Endothelial cell (in vitro differentiated cells): ENCODE measurements around the gene KIAA0930. TPM values are rescaled to one million over a fixed set of nuclear protein-coding genes. Genes with fewer than 3 reads are reported as not detected.

Experiments used
- DNase-seq: peaks from one replicate; pipeline ENCODE4 v3.0.0; 2021; ENCODE audit warnings: low spot score
- H3K27ac Mint-ChIP-seq: one replicate; pipeline ENCODE4 v1.8.0; 2021; ENCODE audit warnings: mixed read lengths, inconsistent platforms; ENCODE audit not compliant: unreplicated experiment
- H3K27me3 Mint-ChIP-seq: one replicate; pipeline ENCODE4 v1.8.0; 2021; ENCODE audit warnings: mild to moderate bottlenecking, moderate library complexity, mixed read lengths, inconsistent platforms; ENCODE audit not compliant: unreplicated experiment
- H3K36me3 Mint-ChIP-seq: one replicate; pipeline ENCODE4 v1.8.0; 2021; ENCODE audit warnings: mild to moderate bottlenecking, low read depth, mixed read lengths, inconsistent platforms; ENCODE audit not compliant: unreplicated experiment
- H3K4me1 Mint-ChIP-seq: one replicate; pipeline ENCODE4 v1.8.0; 2021; ENCODE audit warnings: mild to moderate bottlenecking, mixed read lengths, inconsistent platforms; ENCODE audit not compliant: unreplicated experiment
- H3K4me3 Mint-ChIP-seq: one replicate; pipeline ENCODE4 v1.8.0; 2021; ENCODE audit warnings: mild to moderate bottlenecking, mixed read lengths, inconsistent platforms; ENCODE audit not compliant: unreplicated experiment
- H3K9me3 Mint-ChIP-seq: one replicate; pipeline ENCODE4 v1.8.0; 2021; ENCODE audit warnings: mixed read lengths, inconsistent platforms; ENCODE audit not compliant: unreplicated experiment
- microRNA-seq: library from miRNA; unstranded; fragments of <30 nt; microRNA quantifications from one replicate; pipeline ENCODE4, GENCODE V29; 2020; ENCODE audit not compliant: unreplicated experiment
- total RNA-seq: library from RNA; stranded (reverse); fragmentation: NEBNext Ultra II Directional; extraction: Animal tissue kit (Norgen Biotek cat#: 25700); gene quantifications from one replicate; pipeline ENCODE4 v1.2.1, GENCODE V29; 2021; ENCODE audit not compliant: unreplicated experiment
- TF ChIP-seq, protein P1 (sequence below): fragments of 200-600 bp; sonication (generic); IDR thresholded peaks from one replicate; pipeline ENCODE4 v1.5.0; 2021; ENCODE audit warnings: antibody characterized with exemption; ENCODE audit not compliant: unreplicated experiment

Gene KIAA0930
- total RNA-seq, 1 donor from 2014 or later: 18.7 TPM

DNA sequence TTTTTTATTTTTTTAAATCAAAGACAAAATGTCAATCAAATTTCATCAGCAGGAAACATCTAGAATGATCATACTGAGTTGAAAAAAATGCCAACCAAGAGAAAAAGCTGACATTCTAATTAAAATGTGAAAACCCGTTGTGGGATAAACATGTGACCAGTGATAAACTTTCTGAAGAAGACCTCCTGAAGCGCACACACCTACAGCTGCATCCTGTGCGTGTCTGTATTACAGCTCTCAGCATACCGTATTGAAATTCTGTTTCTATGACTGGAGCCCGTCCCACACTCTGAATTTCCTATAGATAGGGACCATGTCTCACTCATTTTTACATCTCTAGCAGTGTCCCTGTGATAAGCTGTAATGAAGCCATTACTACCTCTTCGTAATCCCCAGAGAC lies 89.2 kb downstream of the KIAA0930 start:
- no peaks in the 10 kb centered on the region for H3K4me1 Mint-ChIP-seq
- H3K4me3 Mint-ChIP-seq: no peak overlapping the region
- no peaks in the 10 kb centered on the region for H3K27me3 Mint-ChIP-seq
- H3K27ac Mint-ChIP-seq: no peak overlapping the region
- H3K36me3 Mint-ChIP-seq: peaks cover 3% of the 10 kb centered on the region
- no peaks in the 10 kb centered on the region for H3K9me3 Mint-ChIP-seq
- no peak for DNase-seq
- TF ChIP-seq, protein P1, sequence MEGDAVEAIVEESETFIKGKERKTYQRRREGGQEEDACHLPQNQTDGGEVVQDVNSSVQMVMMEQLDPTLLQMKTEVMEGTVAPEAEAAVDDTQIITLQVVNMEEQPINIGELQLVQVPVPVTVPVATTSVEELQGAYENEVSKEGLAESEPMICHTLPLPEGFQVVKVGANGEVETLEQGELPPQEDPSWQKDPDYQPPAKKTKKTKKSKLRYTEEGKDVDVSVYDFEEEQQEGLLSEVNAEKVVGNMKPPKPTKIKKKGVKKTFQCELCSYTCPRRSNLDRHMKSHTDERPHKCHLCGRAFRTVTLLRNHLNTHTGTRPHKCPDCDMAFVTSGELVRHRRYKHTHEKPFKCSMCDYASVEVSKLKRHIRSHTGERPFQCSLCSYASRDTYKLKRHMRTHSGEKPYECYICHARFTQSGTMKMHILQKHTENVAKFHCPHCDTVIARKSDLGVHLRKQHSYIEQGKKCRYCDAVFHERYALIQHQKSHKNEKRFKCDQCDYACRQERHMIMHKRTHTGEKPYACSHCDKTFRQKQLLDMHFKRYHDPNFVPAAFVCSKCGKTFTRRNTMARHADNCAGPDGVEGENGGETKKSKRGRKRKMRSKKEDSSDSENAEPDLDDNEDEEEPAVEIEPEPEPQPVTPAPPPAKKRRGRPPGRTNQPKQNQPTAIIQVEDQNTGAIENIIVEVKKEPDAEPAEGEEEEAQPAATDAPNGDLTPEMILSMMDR: no peak

DNA sequence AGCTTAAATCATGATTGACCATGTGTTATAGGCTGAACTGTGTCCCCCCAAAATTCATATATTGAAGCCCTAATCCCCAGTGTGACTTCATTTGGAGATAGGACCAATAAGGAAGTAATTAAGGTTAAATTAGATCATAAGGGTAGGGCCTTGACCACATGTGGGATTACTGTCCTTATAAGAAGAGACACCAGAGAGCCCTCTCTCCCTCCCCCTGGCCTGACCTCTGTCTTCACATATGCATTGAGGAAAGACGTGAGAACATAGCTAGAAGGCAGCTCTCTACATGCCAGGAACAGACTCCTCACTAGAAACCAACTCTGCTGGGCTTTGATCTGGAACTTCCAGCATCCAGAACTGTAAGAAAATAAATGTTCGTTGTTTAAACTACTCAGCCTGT lies 90.6 kb downstream of the KIAA0930 start:
- TF ChIP-seq, protein P1: no peak
- no peak overlapping the region for H3K4me3 Mint-ChIP-seq
- no peaks in the 10 kb centered on the region for H3K9me3 Mint-ChIP-seq
- H3K4me1 Mint-ChIP-seq: no peaks in the 10 kb centered on the region
- no peak overlapping the region for H3K27ac Mint-ChIP-seq
- DNase-seq: no peak
- H3K36me3 Mint-ChIP-seq: peaks cover 3% of the 10 kb centered on the region
- no peaks in the 10 kb centered on the region for H3K27me3 Mint-ChIP-seq

DNA sequence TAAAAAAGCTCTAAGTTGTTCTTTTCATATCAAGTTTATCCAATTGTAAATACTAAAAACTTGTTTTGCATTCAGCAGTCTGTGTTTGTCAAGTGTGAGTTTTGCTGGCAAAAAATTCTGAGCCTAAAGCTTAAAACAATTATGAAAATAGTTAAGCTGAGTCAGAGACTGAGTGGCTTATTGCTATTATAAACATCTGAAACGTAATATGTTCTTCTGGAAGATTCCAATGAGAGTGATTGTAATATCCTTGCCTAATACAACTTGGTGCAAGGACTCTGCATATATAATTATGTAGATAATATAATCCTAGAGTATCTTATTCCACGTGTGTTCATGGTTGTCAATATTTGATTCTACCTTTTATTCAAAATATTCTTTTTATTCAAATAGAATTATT lies 91.0 kb downstream of the KIAA0930 start:
- Mint-ChIP-seq H3K27me3 (no peaks in the 10 kb centered on the region), H3K36me3 (peaks cover 3% of the 10 kb centered on the region), H3K4me3 (no peak overlapping the region), H3K27ac (no peak overlapping the region), H3K4me1 (no peaks in the 10 kb centered on the region), H3K9me3 (no peaks in the 10 kb centered on the region)
- DNase-seq: no peak
- TF ChIP-seq, protein P1: no peak

DNA sequence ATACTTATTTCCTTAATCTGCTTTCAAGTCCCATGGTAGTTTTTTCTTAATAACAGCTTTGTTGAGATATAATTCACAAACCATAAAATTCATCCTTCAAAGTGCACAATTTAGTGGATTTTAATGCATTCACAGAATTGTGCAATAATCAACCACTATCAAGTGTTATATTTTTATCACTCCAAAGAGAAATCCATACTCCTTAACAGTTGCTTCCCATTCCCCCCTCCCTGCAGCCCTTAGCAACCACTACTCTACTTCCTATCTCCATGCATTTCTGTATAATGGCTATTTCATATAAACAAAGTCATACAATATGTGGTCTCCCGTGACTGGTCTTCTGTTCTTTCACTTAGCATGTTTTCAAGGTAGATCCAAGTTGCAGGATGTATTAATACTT lies 95.8 kb downstream of the KIAA0930 start:
- Mint-ChIP-seq H3K27me3 (peaks cover 1% of the 10 kb centered on the region), H3K27ac (no peak overlapping the region), H3K9me3 (peaks cover 3% of the 10 kb centered on the region), H3K4me1 (no peaks in the 10 kb centered on the region), H3K36me3 (peaks cover 11% of the 10 kb centered on the region), H3K4me3 (no peak overlapping the region)
- TF ChIP-seq, protein P1: no peak
- DNase-seq: no peak

DNA sequence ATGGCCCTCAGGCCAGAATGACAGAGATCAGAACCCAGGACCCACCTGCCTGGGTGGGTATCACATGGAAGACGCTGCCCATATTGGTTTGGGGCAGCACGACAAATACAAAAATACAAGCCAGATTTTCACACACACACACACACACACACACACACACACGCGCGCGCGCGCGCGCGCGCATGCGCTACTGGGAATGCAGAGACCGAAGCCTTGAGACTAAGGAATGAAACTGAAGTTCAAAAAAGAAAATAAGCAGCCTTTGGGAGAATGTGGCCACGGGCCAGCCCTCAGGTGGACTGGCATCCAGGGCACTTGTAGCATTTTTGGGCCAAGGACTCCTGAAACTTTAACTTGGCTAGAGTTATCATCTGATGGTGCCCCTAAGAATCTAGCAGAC lies 98.3 kb downstream of the KIAA0930 start:
- peaks cover 1% of the 10 kb centered on the region for H3K27me3 Mint-ChIP-seq
- TF ChIP-seq, protein P1: no peak
- no peak overlapping the region for H3K27ac Mint-ChIP-seq
- H3K9me3 Mint-ChIP-seq: peaks cover 3% of the 10 kb centered on the region
- H3K4me1 Mint-ChIP-seq: no peaks in the 10 kb centered on the region
- H3K36me3 Mint-ChIP-seq: peaks cover 11% of the 10 kb centered on the region
- no peak for DNase-seq
- no peak overlapping the region for H3K4me3 Mint-ChIP-seq

Small RNAs within 50 kb of the gene (microRNA-seq; reads per million reads assigned to microRNA genes)
- 23.3 reads per million, percentile 69 among the genes with 10 or more reads in this experiment for gene MIR1249

Other genes starting within 250 kb of the KIAA0930 start
- 4.6 TPM for gene PHF21B, start 230.9 kb downstream of the KIAA0930 start, total RNA-seq
- gene NUP50, start 77.0 kb downstream of the KIAA0930 start, total RNA-seq: 103 TPM
- not detected for gene UPK3A, start 44.1 kb upstream of the KIAA0930 start, total RNA-seq
- 26.6 TPM for gene FAM118A, start 69.0 kb upstream of the KIAA0930 start, total RNA-seq
- not detected for gene SMC1B, start 172.7 kb upstream of the KIAA0930 start, total RNA-seq
- 0.54 TPM for gene RIBC2, start 172.8 kb upstream of the KIAA0930 start, total RNA-seq